HK-2 (cell line): Measurements from ENCODE around the gene IPO13.

ENCODE experiments used
- DNase-seq: peaks from one replicate; pipeline ENCODE4 v3.0.0-alpha.2; 2018; ENCODE audit not compliant: unreplicated experiment

Gene IPO13

DNA sequence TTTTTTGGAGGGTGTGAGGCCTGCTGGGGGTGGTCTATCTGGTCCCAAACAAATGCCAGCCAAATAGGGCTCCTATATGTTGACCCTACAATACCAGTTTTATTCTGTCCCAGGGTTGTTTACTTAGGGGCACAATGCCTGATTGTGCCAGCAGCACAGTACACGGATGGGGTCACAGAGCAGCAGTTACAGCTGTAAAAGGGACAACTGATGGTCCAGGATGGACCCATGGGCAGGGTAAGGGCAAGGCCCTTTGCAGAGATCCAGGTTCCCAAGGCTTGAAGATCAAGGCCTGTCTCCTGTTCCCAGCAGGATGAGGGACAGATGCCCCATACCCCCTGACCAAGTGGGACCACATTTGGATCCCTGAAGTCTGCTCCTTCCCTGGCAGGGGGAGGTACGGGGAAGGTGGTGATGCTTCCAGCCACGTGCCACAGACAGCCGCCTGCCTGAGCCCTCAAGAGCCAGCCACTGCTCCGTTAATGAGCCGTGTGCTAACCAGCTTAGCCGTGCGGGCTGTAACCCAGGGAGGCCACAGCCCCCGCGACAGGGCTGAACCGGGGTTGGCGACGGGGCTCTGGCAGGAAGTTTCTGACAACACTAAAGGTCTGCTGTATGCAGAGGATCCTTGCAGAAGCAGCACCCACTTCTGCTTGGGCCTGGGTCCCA, 66.3 kb downstream of the IPO13 start:
- no peak for DNase-seq

DNA sequence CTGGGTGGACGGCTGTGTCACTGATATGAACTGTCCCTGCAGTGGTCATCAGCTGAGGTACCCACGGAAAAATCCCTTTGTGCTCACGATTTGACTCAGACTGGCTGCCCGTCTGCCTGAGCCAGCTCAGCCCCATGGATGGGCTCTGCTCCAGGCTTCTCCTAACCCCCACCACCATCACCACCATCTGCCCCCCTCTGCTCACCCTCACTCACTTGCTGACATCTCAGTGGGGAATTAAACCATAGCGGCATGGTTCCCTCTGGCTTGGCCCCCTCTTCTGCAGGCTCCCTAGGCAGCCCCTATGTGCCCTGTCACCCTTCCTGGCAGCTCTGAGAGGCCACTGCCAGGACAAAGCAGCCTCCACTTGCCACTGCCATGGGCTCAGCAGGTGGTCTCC, 67.2 kb downstream of the IPO13 start:
- DNase-seq: no peak

DNA sequence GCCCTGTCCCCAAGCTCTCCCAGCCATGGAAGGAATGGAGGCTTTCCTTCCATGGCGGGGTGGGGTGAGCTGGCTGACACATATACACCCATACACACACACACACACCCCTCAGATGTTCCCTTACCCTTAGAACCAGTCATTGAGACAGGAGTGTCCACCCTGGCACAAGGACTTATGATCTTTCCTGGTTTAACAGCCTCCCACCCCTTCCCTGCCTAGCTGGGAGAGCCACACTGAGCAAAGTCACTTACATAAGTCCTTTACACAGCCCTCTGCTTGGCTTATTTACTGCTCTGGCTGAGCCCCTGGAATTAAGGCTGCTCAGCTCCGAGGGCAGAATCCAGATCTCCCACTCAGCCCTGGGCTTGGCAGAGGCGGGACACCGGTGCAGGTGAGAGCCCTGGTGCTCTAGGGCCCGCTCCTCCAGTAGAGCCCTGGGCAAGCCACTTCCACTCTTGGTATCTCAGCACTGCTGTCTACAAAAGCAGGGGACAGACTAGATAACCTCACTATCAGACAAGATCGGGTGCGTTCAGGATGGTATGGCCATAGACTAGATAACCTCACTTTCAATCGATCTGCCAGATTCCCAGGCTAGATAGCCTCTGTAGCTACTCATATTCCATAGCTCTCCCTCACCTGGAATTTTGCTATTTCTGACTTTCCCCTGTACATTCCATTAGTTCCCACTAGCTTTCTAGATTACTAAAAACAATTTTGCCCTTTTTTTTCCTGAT, 67.8 kb downstream of the IPO13 start:
- DNase-seq: no peak

DNA sequence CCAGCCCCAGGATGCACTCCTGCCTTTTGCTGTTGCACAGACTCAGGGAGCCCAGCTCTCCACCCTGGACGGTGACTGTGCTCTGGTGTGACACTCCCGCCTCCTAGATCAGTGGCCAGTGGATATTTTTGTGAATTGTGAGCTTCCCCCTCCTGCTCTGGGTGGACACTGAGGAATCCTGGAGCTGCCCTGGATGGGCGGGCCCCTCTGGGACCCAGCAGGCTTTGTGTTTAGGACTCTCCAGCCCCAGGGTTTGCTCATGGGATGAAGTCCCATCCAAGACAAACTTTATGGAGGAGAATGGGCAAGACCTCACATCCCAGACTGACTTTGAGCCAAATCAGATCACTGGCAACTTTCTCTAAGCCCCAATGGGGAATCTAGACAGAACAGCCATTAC, 68.5 kb downstream of the IPO13 start:
- no peak for DNase-seq

DNA sequence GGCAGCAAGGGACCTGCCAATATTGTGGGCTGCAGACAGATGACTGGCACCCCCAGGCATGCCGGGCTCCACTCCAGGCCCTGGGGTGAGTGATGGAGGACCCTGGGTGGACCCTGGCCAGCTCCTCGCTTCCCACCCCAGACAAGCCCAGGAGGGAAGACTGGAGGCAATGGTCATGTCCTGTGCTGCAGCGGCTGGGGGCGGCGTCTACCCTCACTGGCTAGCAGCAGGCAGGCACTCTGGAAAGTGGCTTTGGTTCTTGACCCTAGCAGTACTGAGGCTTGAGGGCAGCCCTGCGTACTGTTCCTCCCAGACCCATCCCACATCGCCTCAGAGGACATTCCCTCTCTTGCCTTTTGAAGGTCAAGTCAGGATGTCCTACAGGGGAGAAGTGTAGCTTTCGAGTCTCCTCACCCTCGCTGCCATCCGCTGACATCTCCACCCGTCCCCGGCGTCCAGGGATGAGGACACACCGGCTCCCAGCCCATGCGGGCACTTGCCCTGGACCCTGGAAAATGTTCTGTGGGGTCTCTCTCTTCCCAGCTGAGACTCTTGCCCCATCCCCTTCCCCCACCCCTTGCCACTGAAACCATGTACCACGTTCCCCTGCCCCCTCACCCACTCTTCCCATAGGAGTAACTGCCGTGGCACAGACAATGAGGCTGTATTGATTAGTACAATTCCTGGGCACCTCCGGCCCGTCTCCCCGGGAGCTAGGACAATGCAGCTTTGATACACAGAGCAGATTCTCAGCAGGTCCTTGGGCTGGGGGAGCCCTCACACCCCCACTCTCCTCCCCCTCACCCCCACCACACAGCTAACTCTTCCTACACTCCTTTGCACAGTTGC, 69.5 kb downstream of the IPO13 start:
- no peak for DNase-seq

DNA sequence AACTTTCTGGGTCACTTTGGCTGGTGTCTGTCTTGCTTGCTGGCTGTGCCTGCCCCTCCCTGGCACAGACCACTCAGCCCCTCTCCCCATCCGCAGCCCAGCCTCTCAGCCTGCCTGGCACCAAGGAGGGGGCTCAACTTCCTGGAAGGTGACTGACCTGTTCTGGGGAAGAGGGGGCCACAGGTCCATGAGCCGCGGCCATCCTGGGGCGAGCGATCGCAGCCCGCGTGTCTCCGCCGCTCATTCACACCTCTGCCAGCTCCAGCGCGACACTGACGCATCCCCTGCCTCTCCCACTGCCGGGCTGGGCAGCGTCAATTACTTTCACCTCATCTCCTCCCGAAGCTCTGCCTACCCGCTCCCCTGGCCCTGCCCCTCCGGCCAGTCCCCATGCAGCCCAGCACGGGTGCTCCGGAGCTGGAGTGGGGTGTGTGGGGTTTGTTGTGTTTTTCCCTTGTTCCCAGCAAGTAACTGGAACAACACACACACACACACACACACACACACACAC, 70.2 kb downstream of the IPO13 start:
- no peak for DNase-seq
